SH-SY5Y (cell line): ENCODE results near the gene IDE.

ENCODE experiments used
- GATA2 ChIP-seq: IDR thresholded peaks from 2 replicates; pipeline ENCODE4 v1.6.1; 2011; ENCODE audit warnings: mild to moderate bottlenecking, low read depth, low read length
- GATA3 ChIP-seq: IDR thresholded peaks from 2 replicates; pipeline ENCODE4 v1.6.1; 2011; ENCODE audit warnings: low read depth, mild to moderate bottlenecking, low read length, moderate library complexity

Gene IDE

GRCh38 chr10:92419740-92420545 is 153.9 kb downstream of the IDE start:
- no peak for TF ChIP-seq GATA3
- TF ChIP-seq GATA2, result no peak

DNA sequence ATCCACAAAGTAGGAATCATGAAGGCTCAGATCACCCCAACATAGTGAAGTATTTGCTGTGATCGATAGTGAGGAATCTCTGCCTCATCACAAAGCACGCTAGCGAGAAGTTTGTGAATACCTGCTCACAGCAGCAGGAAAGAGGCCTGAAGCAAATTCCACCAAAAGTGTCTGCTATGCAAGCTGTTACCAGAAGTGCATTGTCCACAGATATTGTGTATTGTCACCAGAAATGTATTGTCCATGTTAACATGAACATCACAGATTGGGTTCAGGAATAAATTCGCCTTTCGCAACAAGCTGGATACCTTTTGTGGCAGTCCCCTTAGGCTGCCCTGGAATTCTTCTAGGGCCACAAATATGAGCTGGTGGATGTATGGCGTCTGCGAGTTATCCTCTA is 155.0 kb downstream of the IDE start:
- TF ChIP-seq GATA3, result no peak
- no peak for TF ChIP-seq GATA2

DNA sequence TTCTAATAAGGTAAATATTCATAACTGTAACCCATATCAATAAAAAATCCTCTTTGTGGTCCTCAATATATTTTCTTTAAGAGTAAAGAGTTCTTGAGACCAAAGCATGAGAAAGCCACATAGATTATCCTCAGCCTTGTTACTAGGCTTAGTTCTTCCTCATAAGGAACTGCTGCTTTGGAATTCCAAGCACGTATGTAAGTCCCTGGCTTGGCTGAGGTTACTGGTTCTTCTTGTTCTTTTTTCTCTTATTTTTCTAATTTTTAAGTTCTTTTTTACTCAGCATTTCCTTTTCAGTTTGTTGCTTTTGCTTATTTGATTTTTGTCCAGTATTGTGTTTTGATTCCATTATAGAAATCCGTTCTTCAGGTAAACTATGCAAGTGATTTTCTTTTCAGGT is 155.7 kb downstream of the IDE start:
- TF ChIP-seq GATA2 (no peak), GATA3 (no peak)

GRCh38 chr10:92413519-92413918 is 160.4 kb downstream of the IDE start:
- TF ChIP-seq GATA2 (no peak), GATA3 (no peak)

- no peak for TF ChIP-seq GATA3
- no peak for TF ChIP-seq GATA2
These were observed 160.9 kb downstream of the IDE start for GRCh38 chr10:92413011-92413410.

GRCh38 chr10:92411406-92411805 is 162.5 kb downstream of the IDE start:
- no peak for TF ChIP-seq GATA3

GRCh38 chr10:92410501-92410900 is 163.4 kb downstream of the IDE start:
- TF ChIP-seq GATA3, result no peak
- no peak for TF ChIP-seq GATA2

GRCh38 chr10:92408017-92408361 is 165.9 kb downstream of the IDE start:
- no peak for TF ChIP-seq GATA2
- TF ChIP-seq GATA3, result no peak

DNA sequence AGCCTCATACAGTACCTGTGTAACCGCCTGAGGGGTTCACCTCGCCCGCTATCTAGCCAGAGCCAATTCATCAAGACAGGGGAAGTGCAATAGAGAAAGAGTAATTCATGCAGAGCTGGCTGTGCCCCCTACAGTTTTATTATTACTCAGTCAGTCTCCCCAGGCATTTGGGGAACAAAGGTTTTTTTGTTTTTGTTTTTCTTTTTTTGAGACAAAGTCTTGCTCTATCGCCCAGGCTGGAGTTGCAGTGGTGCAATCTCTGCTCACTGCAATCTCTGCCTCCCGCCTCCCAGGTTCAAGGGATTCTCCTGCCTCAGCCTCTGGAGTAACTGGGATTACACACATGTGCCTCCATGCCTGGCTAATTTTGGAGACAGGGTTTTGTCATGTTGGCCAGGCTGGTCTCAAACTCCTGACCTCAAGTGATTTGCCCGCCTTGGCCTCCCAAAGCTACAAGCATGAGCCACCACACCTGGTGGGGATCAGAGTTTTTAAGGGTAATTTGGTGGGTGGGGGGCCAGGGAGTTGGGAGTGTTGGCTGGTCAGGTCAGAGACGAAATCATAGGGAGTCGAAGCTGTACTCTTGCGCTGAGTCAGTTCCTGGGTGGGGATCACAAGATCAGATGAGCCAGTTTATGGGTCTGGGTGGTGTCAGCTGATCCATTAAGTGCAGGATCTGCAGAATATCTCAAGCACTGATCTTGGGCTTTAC is 166.4 kb downstream of the IDE start:
- 0 out of 2 replicates have a peak, but pooled peaks have one; percentile 24 for TF ChIP-seq GATA2
- TF ChIP-seq GATA3, result no peak

GRCh38 chr10:92405419-92405924 is 168.4 kb downstream of the IDE start:
- TF ChIP-seq GATA2 (no peak), GATA3 (no peak)

DNA sequence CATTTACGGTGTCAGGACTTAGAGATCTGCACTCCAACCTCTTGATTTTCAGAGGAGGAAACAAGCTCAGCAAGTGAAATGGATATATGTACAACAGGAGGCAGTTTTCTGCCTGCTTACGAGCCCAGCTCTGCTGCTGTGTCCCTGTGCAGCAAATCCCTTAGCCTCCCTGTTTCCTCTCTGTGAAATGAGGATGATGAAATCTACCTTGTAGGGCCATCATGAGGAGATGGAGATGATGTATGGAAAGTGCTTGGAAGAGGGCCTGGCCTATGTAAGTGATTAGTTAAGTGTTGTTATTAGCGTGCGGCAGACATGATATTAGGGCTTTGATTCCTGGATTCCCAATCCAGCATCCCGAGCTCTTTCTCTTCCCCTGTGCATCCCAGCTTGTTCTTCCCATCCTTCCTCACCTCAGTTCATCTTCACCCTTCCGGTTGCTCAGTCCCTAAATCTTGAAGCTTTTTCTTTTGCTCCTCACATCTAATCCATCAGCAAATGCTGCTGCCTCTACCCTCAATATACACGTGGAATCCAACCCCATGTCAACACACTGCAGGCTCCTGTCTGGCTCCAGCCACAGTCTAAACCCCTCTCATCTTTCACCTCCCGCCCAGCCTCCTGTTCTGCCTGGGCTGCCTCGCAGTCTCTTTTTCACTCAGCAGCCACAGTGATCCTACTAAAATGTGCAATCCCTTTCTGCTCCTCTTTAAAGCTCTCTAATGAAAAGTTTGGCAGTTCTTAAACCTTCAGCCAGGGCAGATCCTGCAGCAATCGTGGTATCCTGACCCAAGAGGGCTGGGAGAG is 169.1 kb downstream of the IDE start:
- TF ChIP-seq GATA2 (no peak), GATA3 (no peak)
